B cell (primary cell): ENCODE data around the gene CD40.

Source experiments
- CTCF ChIP-seq: fragments of 200-600 bp; IDR thresholded peaks from one replicate; pipeline ENCODE4 v1.8.0; 2022; ENCODE audit warnings: antibody characterized with exemption, mild to moderate bottlenecking
- EZH2 ChIP-seq: IDR thresholded peaks from 2 replicates; pipeline ENCODE4 v1.6.1; 2012; ENCODE audit warnings: borderline replicate concordance, low read depth, mild to moderate bottlenecking, moderate library complexity, low read length; ENCODE audit not compliant: insufficient read depth, poor library complexity, severe bottlenecking

DNA sequence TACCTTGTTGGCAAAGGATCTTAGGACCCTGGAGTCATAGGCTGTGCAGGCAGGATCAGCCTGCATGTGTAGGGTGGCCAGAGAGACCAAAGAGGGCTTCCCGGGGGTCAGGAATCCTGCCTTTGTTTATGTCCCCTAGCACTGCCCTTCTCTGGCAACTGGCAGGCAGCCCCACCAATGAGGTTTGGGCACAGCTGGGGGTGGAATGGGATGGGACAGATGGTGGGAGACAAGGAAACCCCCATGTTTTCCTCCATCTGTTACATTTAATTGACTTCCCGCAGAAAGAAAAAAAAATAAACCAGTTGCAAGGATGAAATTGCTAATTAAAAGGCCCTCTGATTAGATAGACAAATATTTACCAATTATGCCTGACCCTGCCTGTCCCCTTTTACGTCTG, 27.6 kb downstream of the CD40 start:
- TF ChIP-seq EZH2: no peak
- TF ChIP-seq CTCF: no peak
